GM19372 (cell line): Measurements from ENCODE around the gene FGF13.

Experiments
- ATAC-seq: cut with Tn5 transposase; IDR thresholded peaks from one replicate; pipeline ENCODE4 v1.9.1; 2021; ENCODE audit warnings: mild to moderate bottlenecking, low read depth, moderate library complexity; ENCODE audit not compliant: unreplicated experiment

Gene FGF13

DNA sequence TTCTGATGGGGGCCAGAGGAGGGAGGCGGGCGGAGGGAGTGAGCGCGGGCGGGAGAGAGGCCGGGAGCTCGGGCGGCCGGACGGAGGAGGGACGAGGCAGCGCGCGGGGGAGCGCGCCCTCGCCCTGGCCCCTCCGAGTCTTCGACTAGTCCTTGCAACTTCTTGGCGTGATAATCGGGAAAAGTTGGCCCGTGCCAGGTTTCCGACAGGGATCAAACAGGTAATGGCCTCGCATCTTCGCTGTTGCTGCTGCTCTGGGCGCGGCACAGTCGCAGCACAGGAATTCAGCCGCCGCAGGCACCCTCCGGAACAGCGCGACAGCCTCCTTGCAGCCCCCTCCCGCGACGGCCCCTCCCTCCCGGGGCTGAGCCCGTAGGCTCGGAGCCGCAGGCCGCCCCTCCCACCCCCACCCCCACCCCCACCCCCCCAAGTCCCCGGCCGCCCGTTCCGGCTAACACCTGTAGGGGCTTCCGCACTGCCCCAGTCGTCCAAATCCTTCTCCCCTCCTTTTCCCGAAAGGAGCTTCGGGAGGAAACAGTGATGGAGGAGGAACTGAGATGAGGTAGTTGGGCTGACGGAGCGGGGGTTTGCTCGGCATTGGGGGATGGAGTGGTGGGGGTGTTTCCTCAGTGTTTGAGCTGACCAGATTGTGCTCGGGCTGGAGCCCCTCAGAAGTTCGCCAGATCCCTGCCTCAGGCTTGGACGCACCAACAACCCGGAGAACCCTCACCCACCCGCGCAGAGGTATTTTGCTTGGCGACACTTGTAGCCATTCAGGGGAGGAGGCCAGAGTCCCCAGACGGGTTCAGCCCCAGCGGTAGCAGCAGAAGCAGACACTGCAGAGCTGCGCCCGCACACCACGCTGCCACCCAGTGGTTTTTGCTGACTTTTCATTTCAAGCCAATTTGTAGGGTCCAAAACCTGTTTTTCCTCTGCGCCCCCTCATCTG is at the start of gene FGF13:
TSS of gene FGF13 (minus strand) at position 319 of the 949 bp plus-strand sequence. CDS start 714 bp downstream, outside the sequence.
- no peak for ATAC-seq

DNA sequence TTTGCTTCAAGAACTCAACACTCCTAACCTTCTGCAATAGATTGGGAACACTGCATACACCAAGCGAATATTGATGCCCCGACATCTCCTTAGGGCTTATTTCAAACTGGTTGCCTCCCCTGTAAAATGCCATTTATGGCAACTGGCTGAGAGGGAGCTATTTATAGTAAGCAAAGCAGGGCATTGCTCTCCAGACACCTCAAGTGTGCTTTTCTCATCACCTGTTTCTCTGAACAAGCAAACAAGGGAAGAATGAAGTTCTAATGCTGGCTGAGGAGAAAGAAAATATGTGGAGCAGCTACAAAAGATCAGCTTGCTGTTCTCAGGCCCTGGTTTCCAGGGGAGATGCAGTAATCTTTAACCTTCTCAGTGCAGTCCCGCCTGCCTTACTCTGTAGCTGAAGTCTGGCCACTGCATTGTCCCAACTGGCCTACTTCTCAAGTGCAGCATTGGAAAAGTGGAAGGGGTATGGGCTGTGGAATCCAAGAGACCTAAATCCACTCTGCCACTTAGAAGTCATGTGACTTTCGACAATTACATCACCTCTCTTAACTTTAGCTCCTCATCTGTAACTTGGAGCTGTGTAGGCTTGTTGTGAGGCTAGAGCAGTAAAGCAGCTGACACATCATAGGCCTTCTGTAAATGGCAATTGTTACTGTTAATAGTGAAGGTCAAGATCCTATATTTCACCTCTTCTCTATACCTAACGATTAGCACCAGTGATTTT is 47.9 kb upstream of the FGF13 start:
- ATAC-seq = no peak

DNA sequence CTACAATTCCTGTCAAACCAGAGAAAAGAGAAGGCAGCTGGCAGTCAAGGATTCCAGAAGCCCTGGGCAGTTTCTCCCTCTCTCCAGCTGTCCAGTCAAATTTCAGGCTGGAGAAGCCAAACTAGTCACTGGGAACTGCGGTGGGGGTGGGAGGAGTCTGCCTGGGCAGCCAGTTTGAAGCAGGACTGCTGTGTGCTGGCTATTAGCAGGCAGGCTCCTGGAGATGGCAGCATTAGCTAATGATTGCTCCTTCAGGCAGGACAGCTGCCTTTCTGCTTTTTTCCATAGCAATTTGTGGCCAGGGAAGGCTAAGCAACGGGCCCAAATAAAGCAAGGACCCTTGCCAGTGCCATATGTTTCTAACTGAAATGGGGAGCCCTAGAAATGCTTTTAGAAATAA is 44.7 kb upstream of the FGF13 start:
- ATAC-seq = no peak

DNA sequence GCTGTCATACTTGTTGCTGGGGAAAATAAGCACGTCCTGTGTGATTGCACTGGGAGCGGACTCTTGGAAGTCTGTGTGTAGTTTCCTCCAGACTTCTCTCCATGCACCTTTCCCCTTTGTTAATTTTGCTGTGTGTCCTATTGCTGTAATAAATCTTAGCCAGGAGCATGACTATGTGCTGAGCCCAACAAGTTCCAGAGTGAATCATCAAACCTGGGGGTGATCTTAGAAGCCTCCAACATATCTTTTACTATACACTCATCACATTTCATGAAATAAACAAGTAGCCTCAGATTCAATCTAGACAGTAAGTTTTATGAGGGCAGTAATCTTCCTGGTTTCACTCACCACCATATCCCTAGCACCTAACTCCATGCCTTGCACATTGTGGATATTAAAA is 43.3 kb upstream of the FGF13 start:
- no peak for ATAC-seq

DNA sequence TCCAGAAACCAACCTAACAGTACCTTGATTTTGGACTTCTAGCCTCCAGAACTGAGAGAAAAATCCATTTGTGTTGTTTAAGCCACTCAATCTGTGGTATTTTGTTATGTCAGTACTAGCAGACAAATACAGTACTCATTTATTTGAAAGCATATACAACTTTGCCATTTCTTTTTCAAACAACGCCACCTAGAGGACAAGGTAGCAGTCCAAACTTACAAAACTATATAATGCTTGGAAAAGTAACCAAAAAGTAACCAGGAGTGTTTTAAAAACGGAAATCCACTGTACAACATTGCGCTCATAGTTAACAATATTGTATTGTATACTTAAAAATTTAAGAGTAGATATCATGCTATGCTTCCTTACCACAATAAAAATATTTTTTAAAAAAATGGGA is 37.0 kb upstream of the FGF13 start:
- no peak for ATAC-seq

DNA sequence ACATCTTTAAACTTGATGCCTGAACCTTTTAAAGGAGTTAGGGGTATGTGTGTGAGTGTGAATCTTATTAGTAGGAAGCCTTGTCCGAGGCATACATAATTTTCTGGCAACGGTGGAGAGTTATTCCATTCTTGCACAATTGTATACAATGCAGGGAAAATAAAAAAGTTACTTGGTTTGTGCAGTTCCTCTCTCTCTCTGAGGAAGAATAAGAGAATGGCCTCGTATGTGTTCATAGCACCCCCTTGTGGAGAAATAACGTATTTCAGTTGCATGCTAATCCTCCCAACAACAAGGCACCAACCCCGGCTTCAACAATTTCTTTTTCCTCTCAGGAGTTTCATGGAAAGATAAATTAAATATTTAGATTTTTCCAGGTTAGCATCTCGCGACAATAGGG is 33.7 kb upstream of the FGF13 start:
- no peak for ATAC-seq

DNA sequence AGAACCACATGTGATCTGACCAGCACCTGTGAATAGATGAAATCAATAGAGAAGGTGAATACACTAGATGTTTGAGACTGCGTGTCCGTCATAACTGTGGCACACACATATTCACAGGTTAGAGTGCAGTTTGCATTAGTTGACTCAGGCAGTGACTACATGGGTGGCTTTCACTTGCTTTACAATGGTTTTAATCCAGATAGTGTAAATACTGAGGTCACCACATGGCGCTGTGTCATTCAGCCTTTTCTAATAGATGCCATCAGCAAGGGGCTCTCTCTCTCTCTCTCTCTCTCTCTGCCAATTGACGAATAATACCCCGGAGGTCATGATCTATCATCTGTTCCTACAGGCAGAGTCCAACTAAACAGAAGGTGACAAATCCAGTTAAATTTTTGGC is 30.7 kb upstream of the FGF13 start:
- no peak for ATAC-seq

DNA sequence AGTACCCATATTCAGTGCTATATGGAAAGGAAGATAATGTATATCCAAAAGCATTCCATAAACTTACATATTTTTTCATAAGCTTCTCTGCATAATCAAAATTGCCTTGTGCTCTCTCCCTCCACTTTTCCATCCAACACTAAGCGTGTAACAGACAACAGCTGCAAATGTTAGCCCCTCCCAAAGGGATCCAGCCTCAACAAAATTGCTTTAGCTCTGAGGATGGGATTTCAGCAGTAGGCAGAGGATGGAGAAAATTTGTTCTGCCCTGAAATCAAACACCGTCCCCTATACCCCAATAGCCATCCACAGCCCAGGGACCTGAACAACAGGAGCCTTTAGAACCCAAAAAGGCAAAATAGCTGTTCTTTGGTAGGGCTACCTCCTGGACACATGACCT is 28.8 kb upstream of the FGF13 start:
- ATAC-seq = no peak

DNA sequence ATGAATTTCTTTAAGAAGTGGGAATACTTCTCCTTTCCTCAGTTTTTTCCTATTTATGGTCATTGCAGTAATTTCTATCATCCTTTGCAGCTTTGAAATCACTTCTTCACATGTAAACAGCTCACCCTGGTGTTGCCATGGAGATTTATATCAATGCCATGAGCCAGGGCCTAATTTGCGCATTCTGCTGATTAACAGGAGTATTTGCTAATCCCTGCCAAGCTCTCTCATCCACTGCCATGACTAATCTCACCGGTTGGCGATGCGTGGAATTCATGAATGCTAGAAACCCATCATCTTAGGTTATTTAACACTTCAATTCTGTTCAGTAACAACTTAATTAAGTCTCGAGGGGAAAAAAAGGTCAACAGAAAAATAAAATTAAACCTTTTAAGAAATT is 11.8 kb upstream of the FGF13 start:
- no peak for ATAC-seq

DNA sequence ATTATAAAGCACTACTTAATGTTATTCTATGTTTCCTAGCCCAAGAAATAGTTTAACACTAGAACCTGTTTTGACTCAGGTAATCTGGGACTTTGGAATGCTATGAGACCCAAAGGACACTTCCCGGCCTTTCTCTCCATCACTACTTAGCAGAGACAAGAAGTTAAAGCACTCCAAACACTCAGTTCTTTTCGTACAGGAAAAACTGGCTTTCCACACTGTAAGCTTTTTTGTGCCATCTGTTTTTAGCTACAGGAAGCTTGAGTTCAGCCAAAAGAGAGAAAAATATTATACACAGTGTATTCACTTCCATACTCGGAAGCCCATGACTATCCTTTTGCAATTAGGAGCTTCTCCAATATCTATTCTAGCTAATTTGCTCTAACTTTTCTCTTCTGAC is 7.9 kb upstream of the FGF13 start:
- ATAC-seq = no peak

DNA sequence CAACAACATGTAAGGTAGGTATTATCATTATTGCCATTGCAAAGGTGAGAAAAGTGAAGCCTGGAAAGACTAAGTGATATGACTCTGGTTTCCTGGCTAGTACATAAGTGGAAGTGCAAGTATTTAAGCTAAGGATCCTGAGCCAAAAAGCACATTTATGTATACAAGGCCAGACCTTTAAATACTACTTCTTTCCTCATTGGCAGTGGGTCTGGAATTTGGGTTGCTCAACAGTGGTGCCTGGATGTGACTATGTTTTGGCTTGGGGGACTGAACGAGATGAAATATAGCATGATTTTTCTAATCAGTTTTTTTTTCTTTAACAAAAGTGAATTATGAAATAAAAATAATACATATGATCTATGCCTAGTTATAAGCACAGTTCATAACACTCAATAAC is 7.4 kb upstream of the FGF13 start:
- no peak for ATAC-seq

DNA sequence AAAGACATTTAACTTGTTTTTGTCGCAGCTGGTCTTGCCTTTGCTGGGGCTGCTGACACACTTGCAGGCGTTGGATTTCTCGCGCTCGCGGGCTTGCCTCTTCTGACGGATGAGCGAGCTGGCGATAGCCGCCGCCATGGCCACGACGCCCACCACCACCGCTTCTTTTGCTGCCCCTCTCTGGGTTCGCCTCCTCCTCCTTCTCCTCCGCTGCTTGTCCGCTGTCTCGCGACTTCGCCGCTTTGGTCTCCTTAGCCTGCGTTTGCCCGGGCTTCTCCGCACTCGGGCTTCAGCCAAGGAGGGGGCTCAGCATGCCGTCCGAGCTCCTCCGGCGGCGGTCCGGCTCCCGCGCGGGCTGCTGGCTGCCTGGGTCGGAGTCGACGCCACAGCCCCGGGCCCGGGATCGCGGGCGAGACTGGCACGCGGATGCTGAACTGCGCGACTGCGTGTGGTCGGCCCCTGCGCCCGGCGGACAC is 613 bp downstream of the FGF13 start:
- ATAC-seq = no peak

DNA sequence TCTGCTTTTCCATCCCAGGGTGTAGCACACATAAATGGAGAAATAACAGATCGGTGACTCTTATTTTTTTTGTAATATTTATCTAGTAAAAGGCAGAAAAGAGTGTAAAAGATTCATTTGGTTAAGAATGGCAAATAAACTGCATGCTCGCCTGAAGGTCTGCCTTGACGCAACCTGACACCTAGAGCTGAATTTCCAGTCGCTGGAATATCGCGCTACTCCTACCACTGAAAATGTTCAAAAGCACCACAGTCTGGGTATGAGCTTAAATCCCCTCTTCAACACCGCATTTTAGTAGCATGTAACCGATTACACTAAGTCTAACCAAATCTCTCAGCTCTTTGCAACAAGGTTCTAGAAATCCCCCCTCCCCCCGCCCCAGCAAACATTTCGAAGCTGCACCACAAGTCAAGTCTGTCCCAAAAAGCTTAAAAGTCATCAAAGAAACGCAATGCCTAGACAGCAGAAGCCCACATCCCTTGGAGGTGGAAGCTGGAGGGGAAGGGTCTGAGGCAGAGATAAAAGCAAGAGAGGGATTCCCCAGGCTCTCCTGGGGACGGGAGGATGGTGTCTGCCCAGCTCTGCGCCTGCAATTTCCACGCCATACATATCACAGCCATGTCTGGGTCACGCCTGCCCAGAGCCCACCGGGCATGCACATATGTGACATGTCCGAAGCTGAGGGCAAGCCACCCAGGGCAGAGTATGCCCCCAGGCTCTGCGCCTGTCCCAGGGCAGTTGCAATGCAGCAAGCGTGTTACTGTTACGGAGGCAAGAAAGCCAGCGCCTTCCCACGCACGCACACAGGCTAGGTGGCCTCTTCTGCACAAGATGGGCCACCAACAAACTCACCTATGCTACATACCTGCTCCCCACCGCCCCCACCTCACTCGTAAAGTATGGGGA is 1.4 kb downstream of the FGF13 start:
- ATAC-seq = no peak

DNA sequence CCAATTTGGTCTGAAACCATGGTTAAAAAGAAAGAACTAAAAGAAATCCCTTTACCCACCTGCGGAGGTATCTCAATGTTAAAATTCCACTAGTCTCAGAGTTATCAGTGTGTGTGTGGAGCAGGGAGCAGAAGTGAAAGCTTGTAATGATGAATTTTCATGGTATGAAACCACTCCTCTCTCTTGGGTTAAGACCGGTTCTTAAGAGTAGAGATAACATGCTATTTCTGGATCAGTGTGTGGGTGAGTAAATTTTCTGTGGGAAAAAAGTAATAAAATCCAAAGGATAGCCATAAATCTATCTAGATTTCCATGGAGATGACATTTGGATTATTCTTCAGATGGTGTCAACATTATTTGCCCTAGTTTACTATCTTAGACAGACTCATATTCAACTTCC is 3.2 kb downstream of the FGF13 start:
- no peak for ATAC-seq

DNA sequence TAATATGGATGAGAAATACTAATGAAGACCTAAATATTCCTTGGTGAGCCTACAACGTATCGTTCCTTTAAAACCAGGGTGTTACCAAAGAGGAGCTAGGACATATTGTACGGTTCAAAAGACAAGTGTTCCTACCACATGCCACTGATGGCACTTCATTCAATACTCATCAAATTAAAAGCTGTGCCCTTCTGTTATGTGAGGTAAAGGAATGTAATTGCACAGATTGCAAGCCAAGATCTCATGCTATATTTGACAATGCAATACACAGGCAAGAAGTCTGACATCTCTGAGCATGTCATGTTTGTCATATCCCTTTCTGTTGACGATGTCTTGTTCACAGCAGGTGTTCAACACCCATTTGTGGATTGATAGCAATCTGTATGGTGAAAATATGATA is 6.9 kb downstream of the FGF13 start:
- no peak for ATAC-seq

DNA sequence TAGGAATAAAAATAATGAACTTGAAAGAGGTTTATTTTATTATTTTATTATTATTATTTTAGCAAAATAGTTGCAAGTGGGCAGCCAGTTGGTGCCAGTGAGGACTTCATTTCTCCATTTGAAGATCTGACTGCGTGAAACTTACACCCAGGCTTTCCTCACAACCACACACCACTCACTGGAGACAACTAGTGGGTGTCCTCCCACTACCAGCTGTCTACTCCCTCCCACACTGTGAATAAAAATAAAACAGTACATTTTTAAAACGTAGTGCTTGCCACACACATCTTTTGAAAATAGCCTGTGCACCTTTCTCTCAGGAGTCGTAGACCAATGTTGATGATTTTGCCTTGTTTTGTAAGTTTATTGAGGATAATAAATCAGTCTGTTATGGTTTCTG is 7.4 kb downstream of the FGF13 start:
- ATAC-seq = no peak

DNA sequence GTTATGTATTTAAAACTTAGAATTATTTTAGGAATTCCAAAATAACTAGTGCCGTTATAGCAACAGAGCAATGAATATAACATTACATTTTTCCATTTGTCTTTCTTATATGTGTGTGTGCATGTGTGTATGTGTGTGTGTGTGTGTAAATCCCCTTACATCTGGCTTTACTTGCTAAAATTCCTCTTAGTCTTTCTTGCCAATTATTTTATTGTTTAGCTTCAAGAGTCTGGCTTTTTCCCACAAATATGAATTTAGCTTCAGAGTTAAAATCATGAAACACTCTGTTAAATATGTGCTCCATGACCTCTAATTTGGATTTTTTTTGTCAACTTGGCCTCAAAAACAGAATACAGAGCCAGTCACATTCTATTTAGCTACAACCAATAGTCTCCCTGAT is 18.9 kb downstream of the FGF13 start:
- no peak for ATAC-seq

DNA sequence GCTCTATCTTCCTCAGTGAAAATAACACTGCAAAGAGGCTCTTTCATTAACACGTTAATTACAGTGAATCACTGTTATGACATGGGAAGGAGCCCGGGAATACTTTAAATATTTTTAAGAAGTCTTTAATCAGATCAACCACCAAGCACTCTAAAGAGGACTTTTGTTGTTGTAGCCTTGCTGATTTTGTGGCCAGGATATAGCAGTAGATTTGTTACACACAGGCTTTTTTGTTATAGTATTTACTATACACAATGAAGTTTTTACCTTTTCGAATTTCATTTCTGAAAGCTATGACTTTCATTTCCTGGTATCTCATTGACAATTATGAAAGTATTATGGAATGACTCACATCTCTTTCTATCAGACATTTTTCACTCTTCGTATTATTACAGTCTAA is 20.3 kb downstream of the FGF13 start:
- ATAC-seq = no peak

DNA sequence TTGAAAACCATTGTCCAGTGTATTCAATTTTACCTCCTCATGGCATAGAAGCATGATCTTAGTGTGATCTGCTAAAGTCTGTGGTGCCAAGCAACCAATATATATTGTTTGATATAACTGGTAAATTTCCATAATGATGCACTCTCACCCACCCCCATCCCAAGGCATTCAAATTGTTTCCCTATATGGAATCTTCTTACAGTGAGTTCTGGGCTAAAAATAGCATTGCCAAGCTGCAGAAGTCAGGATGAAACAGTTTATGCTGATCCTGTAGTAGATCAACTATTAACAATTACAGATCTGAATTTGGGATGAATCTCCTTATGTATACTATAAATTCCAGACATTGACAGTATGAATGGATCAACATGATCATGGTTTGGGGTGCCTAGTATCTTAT is 20.9 kb downstream of the FGF13 start:
- no peak for ATAC-seq

DNA sequence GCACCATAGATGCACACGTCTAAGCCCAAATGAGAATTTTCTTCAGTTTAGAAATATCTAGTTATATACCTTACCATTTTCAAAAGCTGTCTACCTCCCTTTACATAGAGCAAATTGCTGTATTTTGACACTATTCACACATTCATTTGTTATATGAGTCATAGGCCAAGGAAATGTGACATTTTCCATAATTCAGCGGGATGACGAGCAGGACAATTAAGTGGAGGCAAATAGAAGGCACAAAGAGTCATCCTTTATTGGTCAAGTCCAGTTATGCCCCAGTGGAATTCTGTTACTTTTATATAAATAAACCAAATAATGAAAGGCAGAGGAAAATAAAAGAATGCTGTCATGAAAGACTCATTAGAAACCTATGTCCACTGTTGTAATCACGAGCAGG is 27.9 kb downstream of the FGF13 start:
- ATAC-seq = no peak

DNA sequence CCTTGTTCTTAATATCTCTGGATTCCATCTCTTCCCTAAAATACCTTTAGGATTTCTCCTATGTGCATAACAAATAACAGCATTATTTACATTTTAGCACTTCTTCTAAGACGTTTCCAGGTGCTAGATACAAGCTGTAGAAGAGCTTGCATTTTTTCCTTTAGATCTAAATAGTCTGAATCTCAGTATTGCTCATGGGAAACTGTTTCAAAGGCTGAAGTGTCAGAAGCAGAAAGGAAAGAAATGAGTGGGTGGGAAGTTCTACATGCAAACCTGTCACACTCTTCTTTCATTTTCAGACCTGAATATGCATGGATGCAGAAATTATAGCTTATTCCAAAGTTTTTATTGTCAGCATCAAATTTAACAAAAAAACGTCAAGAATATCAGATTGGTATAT is 41.8 kb downstream of the FGF13 start:
- ATAC-seq = no peak
